WTC11 (cell line): Measurements from ENCODE around the gene MYLK2.

Source experiments
- ATF2 ChIP-seq: sonication (generic); formaldehyde crosslinking; IDR thresholded peaks from 2 replicates; pipeline ENCODE4 v1.8.1; 2022; ENCODE audit warnings: low read depth, missing genetic modification reagents, borderline replicate concordance
- CTCF ChIP-seq: fragments of 200-600 bp; IDR thresholded peaks from 2 replicates; pipeline ENCODE4 v1.8.0; 2022; ENCODE audit warnings: antibody characterized with exemption

- TF ChIP-seq CTCF (no peak), ATF2 (CRISPR knock-in tag) (no peak)
Observed at GRCh38 chr20:31877684-31878083, 58.5 kb downstream of the MYLK2 start.
